A673 (cell line): Measurements from ENCODE around the gene VWA5B1.

ENCODE experiments used
- CTCF ChIP-seq: fragments of 300-800, 200-600 bp; sonication (generic); conservative IDR thresholded peaks from 2 replicates; pipeline ENCODE4 v1.5.1; 2017; ENCODE audit warnings: low read depth, mild to moderate bottlenecking, antibody characterized with exemption, low read length, moderate library complexity, mixed read lengths
- EZH2 ChIP-seq: fragments of 200-600 bp; sonication (generic); IDR thresholded peaks from 2 replicates; pipeline ENCODE4 v1.6.1; 2017; ENCODE audit warnings: borderline replicate concordance, low read depth, mild to moderate bottlenecking, mixed read lengths, antibody characterized with exemption, low read length; ENCODE audit not compliant: poor library complexity, severe bottlenecking

- no peak for TF ChIP-seq CTCF
- no peak for TF ChIP-seq EZH2
These were observed 18.9 kb upstream of the VWA5B1 start for GRCh38 chr1:20271498-20272400.
